ENCODE results near the gene MT1E.
"Not testable (repeated sequence)": the region's sequence is repeated elsewhere in the genome, so short reads cannot be mapped to it uniquely, and the experiment has no call there.

MT1E gene

DNA sequence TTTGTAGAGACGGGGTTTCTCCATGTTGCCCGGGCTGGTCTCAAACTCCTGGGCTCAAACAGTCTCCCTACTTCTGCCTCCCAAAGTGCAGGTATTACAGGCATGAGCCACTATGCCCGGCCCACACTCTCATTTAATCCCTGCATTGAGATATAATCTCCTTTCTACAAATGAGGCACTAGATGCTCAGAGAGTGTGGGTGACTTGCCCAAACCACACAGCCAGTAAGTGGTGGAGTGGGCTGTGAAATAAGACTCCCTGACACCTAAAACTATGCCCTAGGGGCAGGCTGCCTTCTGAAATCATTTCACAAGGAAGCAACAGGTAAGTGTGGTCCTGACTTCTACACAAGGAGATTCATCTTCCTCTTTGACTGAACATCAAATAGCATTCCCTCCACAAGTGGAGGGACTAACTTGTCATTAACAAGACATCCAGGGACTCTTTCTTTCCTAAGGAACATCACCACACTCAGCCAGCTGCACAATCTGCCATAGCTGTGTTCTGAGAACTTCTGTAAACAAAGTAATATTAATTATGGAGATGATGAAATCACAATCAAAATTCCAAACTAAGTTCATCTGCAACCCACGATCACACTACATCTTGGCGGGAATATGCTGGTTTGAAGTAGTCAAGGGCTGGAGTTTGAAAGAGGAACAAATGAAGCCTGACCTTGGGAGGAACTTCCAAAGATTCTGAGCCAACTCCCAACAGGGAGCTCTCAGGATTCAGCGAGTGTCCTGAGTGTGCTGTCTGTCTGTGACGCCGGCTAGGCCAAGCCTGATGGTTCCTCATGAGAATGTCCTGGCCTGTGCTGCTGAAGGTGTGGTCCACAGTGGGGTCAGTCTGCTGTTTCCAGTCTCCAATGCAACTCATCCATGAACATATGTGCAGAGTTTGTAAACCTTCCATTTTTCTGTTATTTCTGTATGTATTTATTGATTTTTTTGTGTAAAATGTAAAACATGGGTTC is 40.0 kb downstream of the MT1E start:
- Mint-ChIP-seq H3K27me3 (peaks cover 92% of the 10 kb centered on the region), H3K4me1 (peaks cover 39% of the 10 kb centered on the region)
- not testable (repeated sequence) for H3K27ac Mint-ChIP-seq, H3K36me3 Mint-ChIP-seq, H3K4me3 Mint-ChIP-seq, ATAC-seq, H3K9me3 Mint-ChIP-seq

DNA sequence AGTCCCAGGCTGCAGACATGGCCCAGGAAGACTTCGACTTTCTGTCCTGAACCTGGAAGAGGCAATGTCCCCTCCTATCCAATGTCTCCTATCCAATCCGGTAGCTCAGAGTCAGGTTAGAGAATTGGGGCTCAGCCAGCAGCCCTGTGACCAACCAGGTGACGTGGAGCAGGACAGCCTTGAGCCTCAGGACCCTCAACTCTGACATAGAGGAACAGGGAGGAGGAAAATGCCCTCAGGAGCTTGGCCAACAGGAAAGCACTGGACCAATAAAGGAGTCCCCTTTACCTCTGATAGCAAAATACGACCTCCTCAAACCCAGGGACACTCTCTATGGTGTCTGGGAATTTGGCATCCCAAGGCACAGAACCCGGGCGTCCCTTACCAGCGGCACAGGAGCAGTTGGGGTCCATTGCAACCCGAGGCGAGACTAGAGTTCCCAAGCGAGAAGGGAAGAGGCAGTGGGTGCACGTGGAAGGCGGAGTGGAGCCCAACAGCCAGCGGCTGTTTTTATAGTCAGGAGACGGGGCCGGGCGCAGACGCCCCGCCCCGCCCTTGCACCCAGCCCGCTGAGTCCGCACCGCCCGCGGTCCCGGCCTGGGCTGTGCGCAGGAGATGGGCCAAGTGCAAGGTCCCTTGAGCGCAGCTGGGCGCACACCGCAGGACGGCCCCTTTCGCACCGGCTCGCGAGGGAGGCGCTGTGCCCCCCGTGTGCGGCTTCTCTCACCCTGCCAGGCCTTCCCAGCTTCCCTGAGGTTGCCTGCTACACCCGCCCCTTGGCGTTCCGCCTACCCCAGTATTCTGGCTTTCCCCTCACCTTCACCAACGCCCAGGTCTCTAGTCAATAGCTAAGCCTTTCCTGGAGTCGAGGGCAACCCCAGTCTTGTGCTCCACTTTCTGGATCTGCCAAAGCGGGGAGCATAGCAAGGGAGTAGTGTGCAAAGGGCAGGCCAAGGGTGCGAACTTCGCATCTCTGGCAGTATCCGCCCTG is 42.3 kb downstream of the MT1E start, which contains the start of gene MT1G:
TSS of gene MT1G (minus strand) at position 485 of the 991 bp plus-strand sequence. CDS start at position 413, 72 bp downstream.
- no peak within 1 kb of the TSS for H3K27ac Mint-ChIP-seq
- peak; percentile 34 for ATAC-seq
- H3K36me3 Mint-ChIP-seq, result no peaks in the 10 kb centered on the region
- no peaks in the 10 kb centered on the region for H3K9me3 Mint-ChIP-seq
- no peak within 1 kb of the TSS for H3K4me3 Mint-ChIP-seq
- peaks cover 32% of the 10 kb centered on the region for H3K4me1 Mint-ChIP-seq
- H3K27me3 Mint-ChIP-seq, result peaks cover 96% of the 10 kb centered on the region

DNA sequence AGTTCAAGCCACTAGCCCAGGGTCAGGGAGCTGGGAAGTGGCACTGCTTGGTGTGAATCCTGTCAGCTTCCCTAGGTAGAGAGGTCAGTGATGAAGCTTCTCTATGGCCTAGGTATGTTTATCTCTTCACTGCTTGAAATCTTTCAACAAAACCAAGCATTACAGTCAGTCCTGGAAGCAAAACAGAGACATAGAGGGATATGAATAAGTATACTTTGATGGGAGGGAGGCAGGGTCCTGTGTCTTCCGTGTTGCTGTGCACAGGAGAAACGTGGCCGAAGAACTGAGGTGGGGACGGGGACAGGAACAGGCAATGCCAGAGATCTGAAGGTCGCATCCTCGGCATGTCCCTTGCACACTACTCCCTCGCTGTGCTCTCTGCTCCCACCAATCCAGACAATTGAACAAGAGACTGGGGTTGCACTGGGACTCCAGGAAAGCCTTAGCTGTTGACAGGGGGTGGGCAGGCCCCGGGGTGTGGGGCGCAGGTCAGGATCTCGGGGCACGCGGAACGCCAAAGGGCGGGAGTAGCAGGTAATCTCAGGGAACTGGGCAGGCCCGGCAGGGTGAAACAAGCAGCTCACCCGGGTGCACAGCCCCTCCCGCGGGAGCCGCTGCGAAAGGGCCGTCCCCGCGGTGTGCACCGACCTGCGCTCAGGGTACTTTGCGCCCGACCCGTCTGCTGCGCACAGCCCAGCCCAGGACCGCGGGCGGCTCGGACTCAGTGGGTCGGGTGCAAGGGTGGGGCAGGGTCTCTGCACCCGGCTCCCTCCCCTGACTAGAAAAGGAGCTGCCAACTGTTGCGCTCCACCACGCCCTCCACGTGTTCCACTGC is 43.6 kb downstream of the MT1E start, which contains the start of gene MT1H:
TSS of gene MT1H (plus strand) at position 810 of the 835 bp plus-strand sequence. CDS start 71 bp downstream, outside the sequence.
- H3K4me3 Mint-ChIP-seq, result peak within 1 kb of the TSS; percentile 46

DNA sequence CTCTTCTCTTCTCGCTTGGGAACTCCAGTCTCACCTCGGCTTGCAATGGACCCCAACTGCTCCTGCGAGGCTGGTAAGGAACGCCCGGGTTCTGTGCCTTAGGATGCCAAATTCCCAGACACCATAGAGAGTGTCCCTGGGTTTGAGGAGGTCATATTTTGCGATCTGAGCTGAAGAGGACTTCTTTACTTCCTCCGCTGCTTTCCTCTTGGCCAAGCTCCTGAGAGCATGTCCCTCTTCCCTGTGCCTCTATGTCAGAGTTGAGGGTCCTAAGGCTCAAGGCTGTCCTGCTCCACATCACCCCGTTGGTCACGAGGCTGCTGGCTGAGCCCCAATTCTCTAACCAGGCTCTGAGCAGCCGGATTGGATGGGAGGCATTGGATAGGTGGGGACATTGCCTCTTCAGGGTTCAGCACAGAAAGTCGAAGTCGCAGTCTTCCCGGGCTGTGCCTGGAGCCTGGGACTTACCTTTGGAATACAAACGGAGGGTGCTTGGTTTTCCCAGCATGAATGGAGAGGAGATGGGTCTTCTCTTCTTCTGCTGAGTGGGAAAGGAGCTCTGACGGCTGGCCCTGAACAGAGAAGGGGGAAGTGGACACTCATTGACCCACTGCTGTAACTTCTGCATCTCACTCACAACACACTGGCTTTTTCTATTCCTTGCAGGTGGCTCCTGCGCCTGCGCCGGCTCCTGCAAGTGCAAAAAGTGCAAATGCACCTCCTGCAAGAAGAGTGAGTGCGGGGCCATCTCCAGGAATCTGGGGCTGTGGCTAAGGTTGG is 44.4 kb downstream of the MT1E start:
- no peak overlapping the region for H3K27ac Mint-ChIP-seq

More for the DNA sequence above, 43.6 kb downstream of the MT1E start, which contains the start of gene MT1H:
- H3K4me1 Mint-ChIP-seq, result peaks cover 24% of the 10 kb centered on the region
- peaks cover 93% of the 10 kb centered on the region for H3K27me3 Mint-ChIP-seq
- ATAC-seq, result peak; percentile 52
- H3K27ac Mint-ChIP-seq, result no peak within 1 kb of the TSS
- no peaks in the 10 kb centered on the region for H3K9me3 Mint-ChIP-seq
- H3K36me3 Mint-ChIP-seq, result no peaks in the 10 kb centered on the region

DNA sequence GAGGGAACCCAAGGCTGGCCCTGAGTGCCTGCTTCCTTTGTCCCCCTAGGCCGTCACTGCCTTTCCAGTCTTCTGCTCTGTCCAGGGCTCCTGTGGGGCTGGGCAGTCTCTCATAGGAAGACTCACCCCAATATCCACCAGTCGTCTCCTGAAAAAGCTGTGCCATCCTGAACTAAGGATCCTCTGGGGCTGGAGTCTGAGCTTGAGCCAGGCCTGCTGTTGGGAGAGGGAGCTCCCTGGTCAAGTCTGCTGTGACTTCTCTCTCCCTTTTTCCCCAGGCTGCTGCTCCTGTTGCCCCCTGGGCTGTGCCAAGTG is 45.0 kb downstream of the MT1E start:
- H3K9me3 Mint-ChIP-seq, result no peaks in the 10 kb centered on the region
- H3K27me3 Mint-ChIP-seq, result peaks cover 93% of the 10 kb centered on the region
- no peaks in the 10 kb centered on the region for H3K36me3 Mint-ChIP-seq
- H3K27ac Mint-ChIP-seq, result no peak overlapping the region
- H3K4me1 Mint-ChIP-seq, result peaks cover 29% of the 10 kb centered on the region
- no peak for ATAC-seq
- no peak overlapping the region for H3K4me3 Mint-ChIP-seq

More for the DNA sequence above, 44.4 kb downstream of the MT1E start:
- H3K9me3 Mint-ChIP-seq, result no peaks in the 10 kb centered on the region
- peak overlapping the region; percentile 46 for H3K4me3 Mint-ChIP-seq
- peaks cover 93% of the 10 kb centered on the region for H3K27me3 Mint-ChIP-seq
- peaks cover 24% of the 10 kb centered on the region for H3K4me1 Mint-ChIP-seq
- H3K36me3 Mint-ChIP-seq, result no peaks in the 10 kb centered on the region
- ATAC-seq, result no peak

DNA sequence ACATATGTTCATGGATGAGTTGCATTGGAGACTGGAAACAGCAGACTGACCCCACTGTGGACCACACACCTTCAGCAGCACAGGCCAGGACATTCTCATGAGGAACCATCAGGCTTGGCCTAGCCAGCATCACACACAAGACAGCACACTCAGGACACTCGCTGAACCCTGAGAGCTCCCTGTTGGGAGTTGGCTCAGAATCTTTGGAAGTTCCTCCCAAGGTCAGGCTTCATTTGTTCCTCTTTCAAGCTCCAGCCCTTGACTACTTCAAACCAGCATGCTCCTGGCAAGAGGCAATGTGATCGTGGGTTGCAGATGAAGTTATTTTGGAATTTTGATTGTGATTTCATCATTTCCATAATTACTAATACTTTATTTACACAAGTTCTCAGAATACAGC is 46.1 kb downstream of the MT1E start:
- H3K9me3 Mint-ChIP-seq, H3K4me3 Mint-ChIP-seq, ATAC-seq, H3K27ac Mint-ChIP-seq, H3K36me3 Mint-ChIP-seq: not testable (repeated sequence)
- peaks cover 93% of the 10 kb centered on the region for H3K27me3 Mint-ChIP-seq
- H3K4me1 Mint-ChIP-seq, result peaks cover 40% of the 10 kb centered on the region

DNA sequence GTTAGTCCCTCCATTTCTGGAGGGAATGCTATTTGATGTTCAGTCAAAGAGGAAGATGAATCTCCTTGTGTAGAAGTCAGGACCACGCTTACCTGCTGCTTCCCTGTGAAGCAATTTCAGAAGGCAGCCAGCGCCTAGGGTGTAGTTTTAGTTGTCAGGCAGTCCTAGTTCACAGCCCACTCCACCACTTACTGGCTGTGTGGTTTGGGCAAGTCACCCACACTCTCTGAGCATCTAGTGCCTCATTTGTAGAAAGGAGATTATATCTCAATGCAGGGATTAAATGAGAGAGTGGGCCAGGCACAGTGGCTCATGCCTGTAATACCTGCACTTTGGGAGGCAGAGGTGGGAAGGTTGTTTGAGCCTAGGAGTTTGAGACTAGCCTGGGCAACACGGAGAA is 46.6 kb downstream of the MT1E start:
- H3K36me3 Mint-ChIP-seq, H3K27ac Mint-ChIP-seq, ATAC-seq, H3K9me3 Mint-ChIP-seq, H3K4me3 Mint-ChIP-seq: not testable (repeated sequence)
- H3K27me3 Mint-ChIP-seq, result peaks cover 92% of the 10 kb centered on the region
- peaks cover 40% of the 10 kb centered on the region for H3K4me1 Mint-ChIP-seq

DNA sequence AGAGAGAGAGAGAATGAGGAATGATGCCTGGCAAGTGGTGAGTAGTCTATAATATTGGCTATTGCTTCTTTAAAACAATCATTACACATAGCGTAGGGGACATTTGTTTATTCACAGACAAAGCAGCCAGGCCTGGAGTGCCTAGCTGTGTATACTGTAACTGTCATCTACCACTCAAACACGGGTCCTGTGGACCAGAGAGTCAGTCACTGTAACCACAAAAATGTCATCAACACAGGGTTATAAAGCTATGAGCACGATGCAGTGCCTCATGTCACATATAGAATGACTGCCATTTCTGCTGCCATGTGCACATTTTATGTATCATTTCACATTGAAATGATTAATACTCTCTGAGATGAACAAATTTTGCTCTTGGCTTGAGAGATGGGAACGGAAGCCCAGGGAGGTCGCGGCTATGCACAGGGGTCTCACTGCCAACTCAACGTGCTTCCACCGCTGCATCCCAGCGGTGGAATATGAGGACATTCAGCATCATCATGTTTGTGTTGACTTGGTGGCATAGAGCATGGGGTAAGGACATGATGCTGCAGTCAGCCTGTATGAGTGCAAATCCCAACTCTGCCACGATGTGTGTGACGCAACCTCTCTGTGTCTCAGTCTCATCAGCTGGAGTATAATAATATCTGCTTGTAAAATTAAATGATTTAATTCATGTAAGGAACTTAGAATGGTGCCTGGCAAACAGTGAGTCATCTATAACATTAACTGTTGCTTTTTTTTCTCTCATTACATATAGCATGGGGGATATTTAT is 47.4 kb downstream of the MT1E start:
- no peak for ATAC-seq
- Mint-ChIP-seq H3K4me1 (peaks cover 36% of the 10 kb centered on the region), H3K9me3 (no peaks in the 10 kb centered on the region), H3K27me3 (peaks cover 84% of the 10 kb centered on the region), H3K27ac (no peak overlapping the region), H3K4me3 (no peak overlapping the region), H3K36me3 (no peaks in the 10 kb centered on the region)

DNA sequence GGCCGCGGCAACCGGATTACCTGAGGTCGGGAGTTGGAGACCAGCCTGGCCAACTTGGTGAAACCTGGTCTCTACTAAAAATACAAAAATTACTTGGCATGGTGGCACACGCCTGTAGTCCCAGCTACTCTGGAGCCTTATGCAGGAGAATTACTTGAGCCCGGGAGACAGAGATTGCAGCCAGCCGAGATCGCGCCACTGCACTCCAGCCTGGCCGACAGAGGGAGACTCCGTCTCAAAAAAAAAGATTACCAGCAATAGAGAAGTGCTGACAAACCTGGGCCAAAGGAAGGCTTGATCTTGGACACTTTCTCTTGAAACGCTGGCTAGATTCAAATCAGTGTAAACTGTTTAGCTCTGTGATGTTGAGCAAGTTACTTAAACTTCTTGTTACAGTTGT is 48.3 kb downstream of the MT1E start:
- Mint-ChIP-seq H3K4me3 (no peak overlapping the region), H3K4me1 (peaks cover 26% of the 10 kb centered on the region), H3K36me3 (no peaks in the 10 kb centered on the region), H3K27me3 (peaks cover 74% of the 10 kb centered on the region), H3K27ac (no peak overlapping the region), H3K9me3 (no peaks in the 10 kb centered on the region)
- ATAC-seq, result no peak

DNA sequence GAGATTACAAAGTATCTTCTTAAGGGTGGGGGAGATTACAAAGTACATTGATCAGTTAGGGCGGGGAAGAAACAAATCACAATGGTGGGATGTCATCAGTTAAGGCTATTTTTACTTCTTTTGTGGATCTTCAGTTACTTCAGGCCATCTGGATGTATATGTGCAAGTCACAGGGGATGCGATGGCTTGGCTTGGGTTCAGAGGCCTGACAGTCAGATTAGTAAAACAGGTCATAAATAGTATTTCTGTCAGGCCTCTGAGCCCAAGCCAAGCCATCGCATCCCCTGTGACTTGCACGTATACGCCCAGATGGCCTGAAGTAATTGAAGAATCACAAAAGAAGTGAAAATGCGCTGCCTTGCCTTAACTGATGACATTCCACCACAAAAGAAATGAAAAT is 49.0 kb downstream of the MT1E start:
- not testable (repeated sequence) for H3K36me3 Mint-ChIP-seq, H3K4me3 Mint-ChIP-seq, ATAC-seq, H3K9me3 Mint-ChIP-seq, H3K27ac Mint-ChIP-seq
- Mint-ChIP-seq H3K27me3 (peaks cover 68% of the 10 kb centered on the region), H3K4me1 (peaks cover 20% of the 10 kb centered on the region)

DNA sequence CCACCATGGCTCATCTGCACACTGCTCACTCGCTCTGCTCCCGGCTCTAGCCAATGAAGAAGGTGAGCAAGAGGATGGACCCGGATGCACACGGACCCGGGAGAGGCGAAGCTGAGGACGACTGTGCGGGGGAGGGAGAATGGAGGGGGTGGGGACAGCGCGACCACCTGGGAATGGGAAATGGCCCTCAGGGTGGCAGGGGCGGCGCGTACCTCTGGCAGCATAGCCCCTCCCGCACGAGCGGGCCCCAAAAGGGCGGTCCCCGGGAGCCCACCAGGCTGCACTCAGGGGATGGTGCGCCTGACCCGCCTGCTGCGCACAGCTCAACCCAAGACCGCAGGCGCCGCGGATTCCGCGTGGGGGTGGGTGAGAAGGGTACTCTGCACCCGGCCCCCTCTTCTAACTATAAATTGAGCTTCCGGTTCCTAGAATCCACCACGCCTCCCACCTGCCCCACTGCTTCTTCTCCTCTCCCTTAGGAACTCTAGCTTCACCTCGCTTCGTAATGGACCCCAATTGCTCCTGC is 50.2 kb downstream of the MT1E start:
- Mint-ChIP-seq H3K4me1 (peaks cover 15% of the 10 kb centered on the region), H3K27me3 (peaks cover 56% of the 10 kb centered on the region), H3K27ac (no peak overlapping the region), H3K4me3 (peak overlapping the region; percentile 72), H3K36me3 (no peaks in the 10 kb centered on the region), H3K9me3 (no peaks in the 10 kb centered on the region)
- no peak for ATAC-seq

All from stimulated activated memory B cell treated with anti-CD40 and anti-IgM and Interleukin-4, amounts not matched to agents 10 μg/mL and 1 μg/mL and 100 μg/mL, for 72 hours (primary cell).